Keratinocyte (primary cell): ENCODE measurements around the gene FBLN7.

Experiments used
- CTCF ChIP-seq, 3 experiments: IDR thresholded peaks in 1 of 3; conservative IDR thresholded peaks in 1 of 3; optimal IDR thresholded peaks in 1 of 3; 2 replicates in 2 of 3; 3 replicates in 1 of 3; pipeline versions ENCODE3 to v1.5.1; 2011; ENCODE audit warnings: low read length in 3 of 3, mild to moderate bottlenecking in 3 of 3, moderate library complexity in 2 of 3, control low read depth in 1 of 3, inconsistent platforms in 1 of 3; ENCODE audit not compliant: insufficient read depth in 2 of 3; ENCODE audit errors: extremely low read depth in 1 of 3
- EZH2 ChIP-seq: IDR thresholded peaks from one replicate; pipeline ENCODE4 v1.6.1; 2012; ENCODE audit warnings: inconsistent platforms, mild to moderate bottlenecking, low read length, moderate library complexity

DNA sequence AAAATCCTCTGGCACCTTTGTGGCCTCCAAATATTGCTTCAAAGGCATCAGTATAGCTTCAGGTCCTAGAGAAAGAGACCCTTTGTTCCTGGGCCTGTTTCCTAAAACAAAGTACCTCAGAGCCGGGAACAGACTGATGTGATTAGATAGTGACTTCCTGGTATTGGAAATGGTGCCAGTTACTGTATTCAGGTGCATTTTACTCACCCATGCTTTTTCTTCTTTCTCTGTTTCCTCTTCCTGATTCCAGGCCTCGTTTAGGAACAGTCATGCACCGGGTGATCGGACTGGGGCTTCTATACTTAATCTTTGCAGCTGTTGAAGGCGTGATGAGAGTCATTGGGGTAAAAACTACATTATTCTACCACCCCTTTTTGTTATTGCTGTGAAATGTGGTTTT lies 48.8 kb upstream of the FBLN7 start:
- no peak for TF ChIP-seq CTCF (optimal IDR thresholded peaks at IDR 0.05 in 1 of 3, IDR thresholded peaks at IDR 0.05 in 1 of 3, conservative IDR thresholded peaks at IDR 0.05 in 1 of 3; ENCODE audit: extremely low read depth in 1 of 3, insufficient read depth in 2 of 3, low read length in 3 of 3)
- no peak for TF ChIP-seq EZH2
